GM12892 (cell line): ENCODE data around the gene QSOX1.

Source experiments
- POLR2A ChIP-seq: IDR thresholded peaks from 2 replicates; pipeline ENCODE4 v1.6.1; 2011; ENCODE audit warnings: low read depth, low read length, control low read depth
- POLR2AphosphoS5 ChIP-seq: IDR thresholded peaks from 2 replicates; pipeline ENCODE4 v1.6.1; 2011; ENCODE audit warnings: low read depth, low read length, control low read depth
- TAF1 ChIP-seq: IDR thresholded peaks from 2 replicates; pipeline ENCODE4 v1.6.1; 2011; ENCODE audit warnings: low read depth, mild to moderate bottlenecking, control low read depth, low read length, borderline replicate concordance

- TF ChIP-seq POLR2A (no peak), POLR2AphosphoS5 (no peak), TAF1 (no peak)
These were observed 95.8 kb downstream of the QSOX1 start for GRCh38 chr1:180250499-180250770.
